Naive B cell (primary cell): ENCODE measurements around the gene AP1M1. TPM values are rescaled to one million over a fixed set of nuclear protein-coding genes. Genes with fewer than 3 reads are reported as not detected.

Source experiments
- ATAC-seq, 2 donors: fragments of 150-1000 bp; cut with Tn5 transposase; 2 replicates each; pipeline ENCODE4 v1.10.0; 2021; ENCODE audit warnings: low read depth in 2 of 2, mild to moderate bottlenecking in 2 of 2, moderate library complexity in 2 of 2
- DNase-seq: peaks from one replicate; pipeline ENCODE4 v3.0.0; 2022
- H3K27ac Mint-ChIP-seq, 6 donors: one replicate each; pipeline ENCODE4 v1.8.0; 2020 to 2022; ENCODE audit warnings: mild to moderate bottlenecking in 6 of 6, mixed read lengths in 6 of 6, moderate library complexity in 5 of 6, inconsistent platforms in 2 of 6
- H3K27me3 Mint-ChIP-seq, 3 donors: one replicate each; pipeline ENCODE4 v1.8.0; 2021 to 2022; ENCODE audit warnings: mixed read lengths in 3 of 3, mild to moderate bottlenecking in 1 of 3
- H3K36me3 Mint-ChIP-seq, 2 donors: one replicate each; pipeline ENCODE4 v1.8.0; 2020 to 2022; ENCODE audit warnings: mixed read lengths in 2 of 2, inconsistent platforms in 1 of 2, mild to moderate bottlenecking in 1 of 2
- H3K4me1 Mint-ChIP-seq, 3 donors: one replicate each; pipeline ENCODE4 v1.8.0; 2020 to 2022; ENCODE audit warnings: mixed read lengths in 3 of 3, inconsistent platforms in 1 of 3, mild to moderate bottlenecking in 1 of 3, moderate library complexity in 1 of 3
- H3K4me3 Mint-ChIP-seq, 8 donors: one replicate each; pipeline ENCODE4 v1.8.0; 2020 to 2022; ENCODE audit warnings: mild to moderate bottlenecking in 8 of 8, mixed read lengths in 8 of 8, moderate library complexity in 8 of 8, inconsistent platforms in 2 of 8
- H3K9me3 Mint-ChIP-seq, 7 donors: one replicate each; pipeline ENCODE4 v1.8.0; 2020 to 2022; ENCODE audit warnings: mixed read lengths in 7 of 7, mild to moderate bottlenecking in 5 of 7, inconsistent platforms in 2 of 7, moderate library complexity in 1 of 7
- polyA plus RNA-seq, 6 donors: library from polyadenylated mRNA; unstranded; fragments of 300-500 nt; fragmentation: Illumina TruSeq; gene quantifications; one replicate each; pipeline ENCODE4 v1.2.3, GENCODE V29; 2021; ENCODE audit warnings: low read depth in 6 of 6

The AP1M1 gene
- polyA plus RNA-seq, 6 donors from 2014 or later: 121 to 135 (median 122) TPM

GRCh38 chr19:16191216-16191908, 6.3 kb upstream of the AP1M1 start:
- Mint-ChIP-seq H3K27ac (peak overlapping the region in 1 of 6 donors; percentile 48), H3K9me3 (no peaks in the 10 kb centered on the region), H3K27me3 (no peaks in the 10 kb centered on the region), H3K36me3 (peaks cover 6% of the 10 kb centered on the region in 2 donors), H3K4me3 (peak overlapping the region in 1 of 8 donors; percentile 15), H3K4me1 (peaks cover 17 to 34% (median 27%) of the 10 kb centered on the region in 3 donors)
- DNase-seq (no peak), ATAC-seq (no peak)

- peak overlapping the region in 1 of 8 donors; percentile 30 for H3K4me3 Mint-ChIP-seq
- no peaks in the 10 kb centered on the region for H3K9me3 Mint-ChIP-seq
- no peak for ATAC-seq
Measured at GRCh38 chr19:16193466-16193865, 4.2 kb upstream of the AP1M1 start.

GRCh38 chr19:16197188-16197621, 506 bp upstream of the AP1M1 start:
- Mint-ChIP-seq H3K27me3 (no peaks in the 10 kb centered on the region), H3K4me3 (peak overlapping the region; percentile 77 to 95 (median 92)), H3K4me1 (peaks cover 28 to 42% (median 31%) of the 10 kb centered on the region in 3 donors), H3K36me3 (no peaks in the 10 kb centered on the region), H3K27ac (peak overlapping the region; percentile 89 to 99 (median 96)), H3K9me3 (no peaks in the 10 kb centered on the region)
- no peak for DNase-seq
- no peak for ATAC-seq

More at GRCh38 chr19:16193466-16193865, 4.2 kb upstream of the AP1M1 start:
- Mint-ChIP-seq H3K27ac (peak overlapping the region in 1 of 6 donors; percentile 68), H3K4me1 (peaks cover 13 to 33% (median 21%) of the 10 kb centered on the region in 3 donors), H3K27me3 (no peaks in the 10 kb centered on the region), H3K36me3 (peaks cover 0 to 6% of the 10 kb centered on the region in 2 donors)
- no peak for DNase-seq

GRCh38 chr19:16198370-16198651, 600 bp downstream of the AP1M1 start:
- peak overlapping the region; percentile 75 to 92 (median 86) for H3K4me3 Mint-ChIP-seq
- H3K9me3 Mint-ChIP-seq: no peaks in the 10 kb centered on the region
- DNase-seq (no peak), ATAC-seq (no peak)
- no peaks in the 10 kb centered on the region for H3K27me3 Mint-ChIP-seq
- peak overlapping the region in 4 of 6 donors; percentile 18 to 89 (median 84) for H3K27ac Mint-ChIP-seq
- H3K4me1 Mint-ChIP-seq: peaks cover 35 to 53% (median 42%) of the 10 kb centered on the region in 3 donors
- H3K36me3 Mint-ChIP-seq: peaks cover 0 to 8% of the 10 kb centered on the region in 2 donors

DNA sequence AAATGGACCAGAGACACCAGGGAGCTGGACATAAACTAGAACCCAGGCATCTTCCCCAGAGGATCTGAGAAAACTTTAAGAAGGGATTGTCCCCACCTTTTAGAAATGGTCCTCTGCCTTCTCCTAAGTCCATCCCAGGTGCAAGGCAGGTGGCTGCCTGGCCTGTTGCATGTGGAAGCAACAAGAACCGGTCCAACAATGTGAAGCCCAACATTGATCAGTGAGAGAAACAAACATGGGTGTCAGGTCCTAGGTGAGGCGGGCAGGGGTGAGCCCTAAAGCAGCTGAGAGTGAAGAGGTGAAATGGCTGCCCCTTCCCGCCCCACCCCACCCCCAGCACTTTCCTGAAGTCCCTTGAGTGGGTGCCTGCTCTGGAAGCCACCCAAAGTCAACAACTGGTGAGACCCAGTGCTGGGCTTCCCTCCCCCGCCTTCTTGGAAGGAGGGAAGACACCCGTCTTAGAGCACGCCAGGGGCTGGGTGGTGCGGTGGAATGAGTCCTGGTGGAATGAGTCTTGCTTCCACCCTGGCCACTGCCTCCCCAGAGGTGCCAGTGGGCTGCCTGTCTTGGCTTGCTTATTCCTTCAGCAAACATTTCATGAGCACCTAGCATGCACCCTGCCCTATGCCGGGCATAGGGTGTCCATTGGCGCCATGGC, 1.7 kb downstream of the AP1M1 start:
- H3K27me3 Mint-ChIP-seq: no peaks in the 10 kb centered on the region
- H3K36me3 Mint-ChIP-seq: peaks cover 0 to 10% of the 10 kb centered on the region in 2 donors
- no peak for DNase-seq
- H3K9me3 Mint-ChIP-seq: no peaks in the 10 kb centered on the region
- ATAC-seq: no peak
- peak overlapping the region; percentile 44 to 89 (median 72) for H3K27ac Mint-ChIP-seq
- H3K4me3 Mint-ChIP-seq: peak overlapping the region in 7 of 8 donors; percentile 75 to 89 (median 86)
- peaks cover 42 to 62% (median 51%) of the 10 kb centered on the region in 3 donors for H3K4me1 Mint-ChIP-seq

- ATAC-seq: no peak
- Mint-ChIP-seq H3K9me3 (no peaks in the 10 kb centered on the region), H3K27ac (peak overlapping the region in 3 of 6 donors; percentile 62 to 74 (median 72)), H3K4me1 (peaks cover 42 to 62% (median 51%) of the 10 kb centered on the region in 3 donors), H3K4me3 (peak overlapping the region in 7 of 8 donors; percentile 4 to 85 (median 59)), H3K36me3 (peaks cover 0 to 10% of the 10 kb centered on the region in 2 donors), H3K27me3 (no peaks in the 10 kb centered on the region)
- DNase-seq: no peak
Measured at GRCh38 chr19:16200038-16201010, 2.6 kb downstream of the AP1M1 start.

DNA sequence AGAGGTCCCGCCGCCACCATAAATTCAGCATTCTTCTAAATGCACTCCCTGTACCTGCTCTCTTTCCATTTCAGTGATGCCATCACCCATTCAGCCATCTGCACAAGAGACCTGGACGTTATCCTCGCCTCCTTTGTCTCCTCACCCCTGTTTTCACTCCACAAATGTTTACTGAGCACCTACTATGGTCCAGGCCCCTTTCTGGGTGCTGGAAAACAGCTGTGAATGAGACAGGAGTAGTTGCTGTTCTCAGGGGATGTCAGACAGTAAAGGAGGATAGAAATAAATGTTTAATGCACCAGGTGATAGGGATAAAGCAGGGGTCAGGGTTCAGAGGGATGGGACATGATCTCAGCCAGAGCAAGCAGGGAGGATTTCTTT, 3.3 kb downstream of the AP1M1 start:
- no peaks in the 10 kb centered on the region for H3K9me3 Mint-ChIP-seq
- ATAC-seq: no peak
- peak overlapping the region in 6 of 8 donors; percentile 51 to 85 (median 63) for H3K4me3 Mint-ChIP-seq
- H3K4me1 Mint-ChIP-seq: peaks cover 42 to 62% (median 51%) of the 10 kb centered on the region in 3 donors
- no peaks in the 10 kb centered on the region for H3K27me3 Mint-ChIP-seq
- peaks cover 0 to 10% of the 10 kb centered on the region in 2 donors for H3K36me3 Mint-ChIP-seq
- no peak for DNase-seq
- peak overlapping the region in 1 of 6 donors; percentile 3 for H3K27ac Mint-ChIP-seq

- peaks cover 41 to 62% (median 45%) of the 10 kb centered on the region in 3 donors for H3K4me1 Mint-ChIP-seq
- peaks cover 0 to 15% of the 10 kb centered on the region in 2 donors for H3K36me3 Mint-ChIP-seq
- peak overlapping the region in 3 of 6 donors; percentile 15 to 82 (median 61) for H3K27ac Mint-ChIP-seq
Measured at GRCh38 chr19:16202320-16203255, 4.9 kb downstream of the AP1M1 start.

DNA sequence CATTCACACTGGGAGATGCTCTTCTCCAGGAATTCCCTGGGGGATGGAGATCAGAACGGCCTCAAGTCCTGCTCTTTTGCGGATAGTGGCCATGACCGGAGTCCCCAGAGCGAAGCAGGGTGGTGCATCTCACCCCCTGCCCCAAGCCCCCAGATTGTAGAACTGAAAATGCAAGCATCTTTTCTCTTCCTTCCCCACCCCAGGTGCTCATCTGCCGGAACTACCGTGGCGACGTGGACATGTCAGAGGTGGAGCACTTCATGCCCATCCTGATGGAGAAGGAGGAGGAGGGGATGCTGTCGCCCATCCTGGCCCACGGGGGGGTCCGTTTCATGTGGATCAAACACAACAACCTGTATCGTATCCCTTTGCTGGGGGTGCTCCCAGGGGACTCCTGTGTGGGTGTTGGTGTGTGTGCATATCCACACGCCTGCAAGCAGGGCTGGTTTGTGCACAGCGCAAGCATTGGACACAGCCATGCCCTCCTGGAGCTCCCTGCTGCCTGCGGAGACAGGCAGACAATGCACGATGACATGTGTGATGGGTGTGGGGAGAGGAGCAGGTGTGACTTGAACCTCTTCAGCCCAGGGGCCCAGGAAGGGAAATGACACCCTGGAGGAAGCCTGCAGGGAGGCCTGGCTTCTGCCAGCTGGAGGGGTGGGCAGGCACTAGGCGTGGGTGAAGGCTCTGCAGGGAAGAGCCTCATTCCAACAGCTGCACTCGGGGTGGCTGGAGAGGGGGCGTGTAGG, 5.7 kb downstream of the AP1M1 start:
- ATAC-seq: no peak
- H3K27ac Mint-ChIP-seq: peak overlapping the region in 3 of 6 donors; percentile 42 to 82 (median 80)
- H3K27me3 Mint-ChIP-seq: no peaks in the 10 kb centered on the region
- no peaks in the 10 kb centered on the region for H3K9me3 Mint-ChIP-seq
- DNase-seq: no peak
- peaks cover 5 to 21% of the 10 kb centered on the region in 2 donors for H3K36me3 Mint-ChIP-seq
- H3K4me1 Mint-ChIP-seq: peaks cover 40 to 59% (median 42%) of the 10 kb centered on the region in 3 donors
- peak overlapping the region in 3 of 8 donors; percentile 30 to 45 (median 31) for H3K4me3 Mint-ChIP-seq

More at GRCh38 chr19:16202320-16203255, 4.9 kb downstream of the AP1M1 start:
- Mint-ChIP-seq H3K27me3 (no peaks in the 10 kb centered on the region), H3K4me3 (peak overlapping the region in 5 of 8 donors; percentile 31 to 69 (median 45)), H3K9me3 (no peaks in the 10 kb centered on the region)
- ATAC-seq: no peak
- no peak for DNase-seq

GRCh38 chr19:16204005-16204294, 6.2 kb downstream of the AP1M1 start:
- no peaks in the 10 kb centered on the region for H3K27me3 Mint-ChIP-seq
- H3K4me1 Mint-ChIP-seq: peaks cover 34 to 53% (median 40%) of the 10 kb centered on the region in 3 donors
- H3K27ac Mint-ChIP-seq: peak overlapping the region in 3 of 6 donors; percentile 42 to 80 (median 76)
- peaks cover 7 to 24% of the 10 kb centered on the region in 2 donors for H3K36me3 Mint-ChIP-seq
- peak overlapping the region in 1 of 8 donors; percentile 63 for H3K4me3 Mint-ChIP-seq
- ATAC-seq: no peak
- H3K9me3 Mint-ChIP-seq: no peaks in the 10 kb centered on the region
- no peak for DNase-seq

DNA sequence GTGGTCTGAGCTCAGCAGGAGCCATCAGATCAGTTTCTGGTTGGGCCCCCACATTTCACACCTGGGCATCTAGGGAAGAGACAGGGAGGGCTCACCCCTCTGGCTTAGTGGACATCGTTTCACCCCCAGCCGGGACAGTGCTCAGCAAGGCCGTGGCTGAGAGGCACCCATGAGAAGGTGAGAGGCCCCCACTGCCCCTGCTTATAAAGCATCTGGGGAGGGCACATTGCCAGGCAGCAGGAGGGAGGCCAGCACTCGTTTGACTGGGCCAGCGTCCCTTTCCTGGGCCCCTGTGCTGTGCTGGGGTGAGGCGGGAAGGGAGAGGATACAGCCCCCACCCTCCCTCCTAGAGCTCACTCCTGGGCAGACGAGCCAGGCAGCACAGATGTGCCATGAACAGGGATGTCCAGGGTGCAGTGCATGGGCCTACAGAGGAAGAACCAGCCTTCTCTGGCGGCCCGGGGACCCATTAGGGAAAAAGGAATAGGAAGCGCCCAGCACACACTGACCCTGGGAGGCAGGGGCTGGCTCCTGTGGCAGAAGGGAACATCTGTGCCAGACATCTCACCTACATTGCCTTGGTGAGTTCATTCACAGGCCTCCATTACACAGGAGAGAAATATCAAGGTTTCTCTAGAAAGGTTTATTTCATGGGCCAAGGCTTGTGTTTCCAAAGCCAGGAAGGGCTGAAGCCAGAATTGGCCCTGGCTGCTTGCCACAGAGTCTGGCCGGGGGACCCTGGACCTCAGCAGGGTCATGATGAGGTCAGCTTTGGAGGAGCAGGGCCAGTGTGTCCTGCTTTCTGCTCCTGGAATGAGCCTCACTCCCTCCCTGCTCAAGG, 7.7 kb downstream of the AP1M1 start:
- no peaks in the 10 kb centered on the region for H3K9me3 Mint-ChIP-seq
- no peak for ATAC-seq
- H3K4me1 Mint-ChIP-seq: peaks cover 26 to 39% (median 29%) of the 10 kb centered on the region in 3 donors
- no peaks in the 10 kb centered on the region for H3K27me3 Mint-ChIP-seq
- peak overlapping the region in 1 of 6 donors; percentile 42 for H3K27ac Mint-ChIP-seq
- DNase-seq: no peak
- H3K36me3 Mint-ChIP-seq: peaks cover 18 to 32% of the 10 kb centered on the region in 2 donors
- H3K4me3 Mint-ChIP-seq: no peak overlapping the region
